Endothelial cell of umbilical vein (primary cell): ENCODE results near the gene SLC25A19. TPM values are rescaled to one million over a fixed set of nuclear protein-coding genes. Genes with fewer than 3 reads are reported as not detected.

Source experiments
- BruUV-seq: library from RNA; stranded (reverse); fragments of 400-500 nt; replicated peaks from 2 replicates; lab custom pipeline; 2021; lab: Mats Ljungman, UMichigan
- CTCF ChIA-PET: fragments of 300-600, 350-600 bp; sonication (Branson Sonifier 250); formaldehyde crosslinking; loops from one replicate; lab custom pipeline; 2021; ENCODE audit warnings: antibody characterized with exemption, inconsistent platforms; lab: Charles Lee
- POLR2A ChIA-PET: fragments of 300-600, 350-600 bp; sonication (Branson Sonifier 250); formaldehyde crosslinking; loops from one replicate; lab custom pipeline; 2021; ENCODE audit warnings: antibody characterized with exemption, inconsistent platforms; lab: Charles Lee
- DNase-seq: peaks from one replicate; pipeline ENCODE4 v3.0.0-alpha.2; 2011; ENCODE audit warnings: low read depth, low spot score
- FAIRE-seq: peaks from 2 replicates; lab custom pipeline; 2011; peaks lifted over from hg19 to GRCh38; lab: Jason Lieb, UNC
- H2AFZ ChIP-seq: 2 replicates; pipeline ENCODE4 v1.6.0; 2012; ENCODE audit warnings: low read depth, low read length, control low read depth, inconsistent platforms
- H3K27ac ChIP-seq: 2 replicates; pipeline ENCODE4 v1.5.1; 2011; ENCODE audit warnings: low read depth, mild to moderate bottlenecking, control low read depth, low read length, moderate library complexity; ENCODE audit not compliant: insufficient read depth
- H3K27me3 ChIP-seq, 2 experiments: 2 replicates each; pipeline versions ENCODE4 v1.6.0 to v1.6.1; 2011; ENCODE audit warnings: low read length in 2 of 2, mixed read lengths in 1 of 2; ENCODE audit not compliant: control insufficient read depth in 2 of 2, insufficient read depth in 2 of 2
- H3K36me3 ChIP-seq, 2 experiments: 2 replicates in 1 of 2; 3 replicates in 1 of 2; pipeline ENCODE4 v1.5.1; 2011; ENCODE audit warnings: low read length in 2 of 2, mild to moderate bottlenecking in 1 of 2, moderate library complexity in 1 of 2; ENCODE audit not compliant: control insufficient read depth in 2 of 2, insufficient read depth in 2 of 2; ENCODE audit errors: extremely low read depth in 1 of 2
- H3K4me1 ChIP-seq: 3 replicates; pipeline ENCODE4 v1.5.1; 2011; ENCODE audit warnings: mild to moderate bottlenecking, low read length; ENCODE audit not compliant: control insufficient read depth, insufficient read depth; ENCODE audit errors: extremely low read depth
- H3K4me2 ChIP-seq: 2 replicates; pipeline ENCODE4 v1.6.1; 2011; ENCODE audit warnings: low read length, control low read depth, mixed read lengths; ENCODE audit not compliant: insufficient read depth
- H3K4me3 ChIP-seq, 3 experiments: fragments of 200-600 bp in 1 of 3; sonication (generic), shearing (Covaris generic) in 1 of 3; replicated peaks in 1 of 3; 2 replicates each; pipeline ENCODE4 v1.5.1; 2011 to 2016; ENCODE audit warnings: control low read depth in 3 of 3, low read length in 3 of 3, mild to moderate bottlenecking in 2 of 3, inconsistent platforms in 1 of 3, low read depth in 1 of 3, moderate library complexity in 1 of 3; ENCODE audit not compliant: insufficient read depth in 1 of 3
- H3K79me2 ChIP-seq: 2 replicates; pipeline ENCODE4 v1.6.0; 2012; ENCODE audit warnings: low read length, inconsistent platforms; ENCODE audit not compliant: control insufficient read depth, insufficient read depth
- H3K9ac ChIP-seq: replicated peaks from 2 replicates; pipeline ENCODE3; 2011; ENCODE audit warnings: low read length, control low read depth; ENCODE audit not compliant: insufficient read depth; ENCODE audit errors: extremely low read depth
- H3K9me1 ChIP-seq: replicated peaks from 3 replicates; pipeline ENCODE4 v1.6.0; 2011; ENCODE audit warnings: mild to moderate bottlenecking, low read length; ENCODE audit not compliant: control insufficient read depth, insufficient read depth; ENCODE audit errors: extremely low read depth
- H3K9me3 ChIP-seq: replicated peaks from 2 replicates; pipeline ENCODE4 v1.5.1; 2012; ENCODE audit warnings: low read length, inconsistent platforms; ENCODE audit not compliant: control insufficient read depth, insufficient read depth
- H4K20me1 ChIP-seq: replicated peaks from 2 replicates; pipeline ENCODE3; 2011; ENCODE audit warnings: mild to moderate bottlenecking, low read length; ENCODE audit not compliant: control insufficient read depth, insufficient read depth; ENCODE audit errors: extremely low read depth
- CTCF ChIP-seq, 2 donors: IDR thresholded peaks; 1 replicate in 1 of 2; 2 replicates in 1 of 2; pipeline ENCODE4 v1.5.1; 2011; ENCODE audit warnings: low read length in 2 of 2, mild to moderate bottlenecking in 2 of 2, moderate library complexity in 2 of 2, control low read depth in 1 of 2, inconsistent platforms in 1 of 2, low read depth in 1 of 2; ENCODE audit not compliant: insufficient read depth in 1 of 2; ENCODE audit errors: extremely low read depth in 1 of 2
- EZH2 ChIP-seq: IDR thresholded peaks from 2 replicates; pipeline ENCODE4 v1.6.1; 2012; ENCODE audit warnings: borderline replicate concordance, low read depth, mild to moderate bottlenecking, moderate library complexity, low read length, inconsistent platforms; ENCODE audit not compliant: severe bottlenecking
- FOS ChIP-seq: IDR thresholded peaks from 2 replicates; pipeline ENCODE4 v1.6.1; 2011; ENCODE audit warnings: mild to moderate bottlenecking, low read length, moderate library complexity, borderline replicate concordance; ENCODE audit not compliant: insufficient read depth
- GATA2 ChIP-seq: IDR thresholded peaks from 2 replicates; pipeline ENCODE4 v1.7.0; 2011; ENCODE audit warnings: low read depth, mild to moderate bottlenecking, moderate library complexity, mixed read lengths, low read length; ENCODE audit not compliant: insufficient read length, insufficient read depth
- JUN ChIP-seq: IDR thresholded peaks from 2 replicates; pipeline ENCODE4 v1.6.1; 2011; ENCODE audit warnings: borderline replicate concordance, low read depth; ENCODE audit not compliant: insufficient read length, insufficient read depth
- MAX ChIP-seq: IDR thresholded peaks from 2 replicates; pipeline ENCODE4 v1.6.1; 2011; ENCODE audit not compliant: insufficient read depth, insufficient read length
- MYC ChIP-seq: IDR thresholded peaks from one replicate; pipeline ENCODE4 v1.6.1; 2011; ENCODE audit warnings: mild to moderate bottlenecking, low read depth, low read length
- POLR2A ChIP-seq: IDR thresholded peaks from 2 replicates; pipeline ENCODE4 v1.6.1; 2012; ENCODE audit warnings: low read depth, mild to moderate bottlenecking, control low read depth, low read length
- POLR2AphosphoS5 ChIP-seq: IDR thresholded peaks from 2 replicates; pipeline ENCODE4 v1.6.1; 2012; ENCODE audit warnings: low read depth, mild to moderate bottlenecking, control low read depth, low read length, moderate library complexity; ENCODE audit not compliant: insufficient read depth
- dilution Hi-C: fragments of 300-500 bp; cut with MboI; formaldehyde crosslinking; loops from one replicate; pipeline ENCODE4 v1.15.0; 2019; ENCODE audit warnings: low sequenced_read_pairs; ENCODE audit not compliant: extremely low pct_ligation_motif_present
- intact Hi-C: fragments of 100-400 bp; cut with micrococcal nuclease; formaldehyde crosslinking; loops from one replicate; pipeline ENCODE4 v1.10.0; 2022
- polyA plus RNA-seq, 4 experiments: library from polyadenylated mRNA; depleted of rRNA in 3 of 4; stranded (reverse) in 3 of 4; unstranded in 1 of 4; fragments of >200 nt; gene quantifications; 2 replicates each; pipeline versions ENCODE4 v1.2.1 to v1.2.3, GENCODE V29; 2011 to 2012; ENCODE audit warnings: missing spikeins in 1 of 4
- total RNA-seq: library from RNA; stranded (reverse); gene quantifications from 2 replicates; pipeline ENCODE4 v1.2.3, GENCODE V29; 2021

Gene SLC25A19
- total and polyA plus RNA-seq, 2 donors (not counting 3 experiments of a cell fraction or from before 2014, with no cell fraction given) = 20.6 to 20.9 TPM

GRCh38 chr17:75317671-75318070 lies 28.4 kb upstream of the SLC25A19 start:
- Histone ChIP-seq H3K4me1 (peaks cover 7% of the 10 kb centered on the region), H3K36me3 (peaks cover 8 to 26% of the 10 kb centered on the region in 2 experiments), H3K9me3 (no peaks in the 10 kb centered on the region), H3K4me2 (no peak overlapping the region), H3K9ac (no peak overlapping the region), H4K20me1 (no peaks in the 10 kb centered on the region), H3K27ac (no peak overlapping the region), H3K4me3 (no peak overlapping the region), H3K9me1 (no peaks in the 10 kb centered on the region), H2AFZ (no peak overlapping the region), H3K79me2 (no peaks in the 10 kb centered on the region), H3K27me3 (no peaks in the 10 kb centered on the region)
- intact Hi-C loops = no loop called here
- TF ChIP-seq JUN = no peak
- TF ChIP-seq MAX = no peak
- no peak for TF ChIP-seq POLR2A
- TF ChIP-seq POLR2AphosphoS5 = no peak
- TF ChIP-seq EZH2 = no peak
- no peak for TF ChIP-seq FOS
- TF ChIP-seq MYC = no peak
- TF ChIP-seq GATA2 = no peak
- no peak for TF ChIP-seq CTCF (IDR thresholded peaks at IDR 0.05; ENCODE audit: extremely low read depth in 1 of 2, insufficient read depth in 1 of 2, low read depth in 1 of 2, low read length in 2 of 2)
- BruUV-seq = no TSS peak
- ChIA-PET POLR2A (no interaction called here), CTCF (interaction anchor here (1.5 to 1.7 kb wide), 3 partner anchors 18 to 83 kb away, joined by 3 to 5 read pairs (median 3); partner anchors contain the start of gene MIF4GD)
- FAIRE-seq (no peak), DNase-seq (no peak)
- dilution Hi-C loops = no loop called here
